HG02981 (cell line): ENCODE measurements around the gene SUDS3.

Source experiments
- ATAC-seq: cut with Tn5 transposase; IDR thresholded peaks from one replicate; pipeline ENCODE4 v1.9.1; 2021; ENCODE audit warnings: mild to moderate bottlenecking, moderate library complexity; ENCODE audit not compliant: unreplicated experiment

Gene SUDS3

GRCh38 chr12:118436986-118437385, 60.6 kb downstream of the SUDS3 start:
- no peak for ATAC-seq

GRCh38 chr12:118439068-118439467, 62.7 kb downstream of the SUDS3 start:
- ATAC-seq, result no peak

- no peak for ATAC-seq
Measured at GRCh38 chr12:118446247-118446646, 69.9 kb downstream of the SUDS3 start.

GRCh38 chr12:118447181-118447580, 70.8 kb downstream of the SUDS3 start:
- no peak for ATAC-seq

GRCh38 chr12:118448341-118448740, 72.0 kb downstream of the SUDS3 start:
- no peak for ATAC-seq

- no peak for ATAC-seq
Measured at GRCh38 chr12:118455327-118455726, 79.0 kb downstream of the SUDS3 start.

GRCh38 chr12:118456741-118457140, 80.4 kb downstream of the SUDS3 start:
- no peak for ATAC-seq

GRCh38 chr12:118459110-118459509, 82.8 kb downstream of the SUDS3 start:
- ATAC-seq, result no peak

GRCh38 chr12:118463677-118464076, 87.3 kb downstream of the SUDS3 start:
- no peak for ATAC-seq

- no peak for ATAC-seq
Measured at GRCh38 chr12:118465706-118466105, 89.4 kb downstream of the SUDS3 start.
